GM12878 (cell line): ENCODE results near the gene MTX1. TPM values are rescaled to one million over a fixed set of nuclear protein-coding genes. Genes with fewer than 3 reads are reported as not detected.

Source experiments
- CHD1 ChIP-seq: IDR thresholded peaks from 2 replicates; pipeline ENCODE4 v1.6.1; 2012; ENCODE audit warnings: low read depth, low read length, improper control_type of control experiment
- ELK1 ChIP-seq: IDR thresholded peaks from 2 replicates; pipeline ENCODE4 v1.6.1; 2012; ENCODE audit warnings: low read depth, low read length, improper control_type of control experiment
- FOS ChIP-seq: IDR thresholded peaks from 3 replicates; pipeline ENCODE4 v1.6.1; 2011; ENCODE audit warnings: borderline replicate concordance; ENCODE audit not compliant: insufficient read length; ENCODE audit errors: extremely low read depth
- GABPA ChIP-seq: IDR thresholded peaks from 2 replicates; pipeline ENCODE4 v1.6.1; 2014; ENCODE audit warnings: antibody characterized with exemption, low read depth, mild to moderate bottlenecking, inconsistent platforms
- IRF4 ChIP-seq: IDR thresholded peaks from 2 replicates; pipeline ENCODE4 v1.6.1; 2011; ENCODE audit warnings: low read depth, low read length
- KAT2A ChIP-seq: conservative IDR thresholded peaks from 2 replicates; pipeline ENCODE4 v1.6.1; 2011; ENCODE audit warnings: low read depth, low read length; ENCODE audit not compliant: control insufficient read depth
- MAX ChIP-seq: IDR thresholded peaks from 2 replicates; pipeline ENCODE4 v1.6.1; 2012; ENCODE audit warnings: low read depth, low read length, improper control_type of control experiment
- MEF2B ChIP-seq: fragments of 450-650 bp; IDR thresholded peaks from 2 replicates; pipeline ENCODE4 v1.6.1; 2018; ENCODE audit warnings: mild to moderate bottlenecking, moderate library complexity; ENCODE audit not compliant: partially characterized antibody, poor library complexity, severe bottlenecking
- MTA2 ChIP-seq: fragments of 450-650 bp; IDR thresholded peaks from 2 replicates; pipeline ENCODE4 v1.6.1; 2016; ENCODE audit warnings: low read depth, mild to moderate bottlenecking, moderate library complexity
- MXI1 ChIP-seq: fragments of 150-350 bp; IDR thresholded peaks from 2 replicates; pipeline ENCODE4 v1.6.1; 2011; ENCODE audit warnings: low read depth, mild to moderate bottlenecking, inconsistent platforms, low read length, improper control_type of control experiment
- NKRF ChIP-seq: fragments of 450-650 bp; conservative IDR thresholded peaks from 2 replicates; pipeline ENCODE4 v1.6.1; 2017; ENCODE audit warnings: mild to moderate bottlenecking, moderate library complexity
- NR2C1 ChIP-seq: fragments of 450-650 bp; IDR thresholded peaks from 2 replicates; pipeline ENCODE4 v1.6.1; 2017; ENCODE audit warnings: antibody characterized with exemption, mild to moderate bottlenecking, moderate library complexity
- PBX3 ChIP-seq: IDR thresholded peaks from 2 replicates; pipeline ENCODE4 v1.6.1; 2011; ENCODE audit warnings: mild to moderate bottlenecking, low read depth, low read length, moderate library complexity; ENCODE audit not compliant: insufficient replicate concordance
- RAD51 ChIP-seq: fragments of 450-650 bp; IDR thresholded peaks from 2 replicates; pipeline ENCODE4 v1.6.1; 2016; ENCODE audit warnings: moderate library complexity, mild to moderate bottlenecking, inconsistent platforms
- SIX5 ChIP-seq: IDR thresholded peaks from 2 replicates; pipeline ENCODE4 v1.6.1; 2011; ENCODE audit warnings: mild to moderate bottlenecking, low read depth, low read length, moderate library complexity; ENCODE audit not compliant: severe bottlenecking
- SMAD1 ChIP-seq: fragments of 450-650 bp; IDR thresholded peaks from 2 replicates; pipeline ENCODE4 v1.6.1; 2018; ENCODE audit warnings: mild to moderate bottlenecking, low read depth; ENCODE audit not compliant: partially characterized antibody
- SRF ChIP-seq, 2 experiments: IDR thresholded peaks; 2 replicates each; pipeline ENCODE4 v1.6.1; 2011; ENCODE audit warnings: low read depth in 2 of 2, low read length in 2 of 2, mild to moderate bottlenecking in 1 of 2, moderate library complexity in 1 of 2
- TCF12 ChIP-seq: IDR thresholded peaks from 2 replicates; pipeline ENCODE4 v1.6.1; 2011; ENCODE audit warnings: low read depth, mild to moderate bottlenecking, low read length
- USF1 ChIP-seq: IDR thresholded peaks from 2 replicates; pipeline ENCODE4 v1.6.1; 2011; ENCODE audit warnings: borderline replicate concordance, low read depth, mild to moderate bottlenecking, moderate library complexity, mixed read lengths, low read length; ENCODE audit not compliant: insufficient read depth; ENCODE audit errors: extremely low read length
- USF2 ChIP-seq: IDR thresholded peaks from 2 replicates; pipeline ENCODE4 v1.6.1; 2011; ENCODE audit warnings: low read depth, low read length, improper control_type of control experiment, borderline replicate concordance
- YBX1 ChIP-seq: fragments of 450-650 bp; IDR thresholded peaks from 2 replicates; pipeline ENCODE4 v1.6.1; 2016; ENCODE audit warnings: antibody characterized with exemption
- ZZZ3 ChIP-seq: IDR thresholded peaks from 2 replicates; pipeline ENCODE4 v1.6.1; 2011; ENCODE audit warnings: low read depth; ENCODE audit not compliant: control insufficient read depth, insufficient read length
- polyA plus RNA-seq, 11 experiments: library from polyadenylated mRNA; depleted of rRNA in 4 of 11; unstranded in 6 of 11; stranded (reverse) in 5 of 11; fragments of >200 nt; fragmentation: Nextera tagmentation in 4 of 11; fragmentation: Illumina TruSeq in 1 of 11; extraction: Ambion mirVana in 4 of 11; extraction: Trizol in 1 of 11; gene quantifications; 1 replicate in 1 of 11; 2 replicates in 10 of 11; pipeline versions ENCODE4 v1.2.1 to v1.2.3, GENCODE V29; 2011 to 2016; ENCODE audit warnings: inconsistent platforms in 2 of 11, missing spikeins in 2 of 11, low read depth in 1 of 11
- total RNA-seq, 4 experiments: library from RNA; depleted of rRNA in 3 of 4; stranded (reverse); fragments of >200 nt in 3 of 4; fragmentation: Illumina TruSeq in 1 of 4; extraction: Trizol in 1 of 4; gene quantifications; 2 replicates each; pipeline versions ENCODE4 v1.2.1 to v1.2.3, GENCODE V29; 2013 to 2021

The MTX1 gene
- total and polyA plus RNA-seq, 10 of the 15 experiments (the other 5 are each of a cell fraction or from before 2014, with no cell fraction given) = 15.8 to 92.0 (median 49.1) TPM

GRCh38 chr1:155218854-155219591 is 10.5 kb downstream of the MTX1 start (continued):
- TF ChIP-seq USF1 = peak; percentile 78
- no peak for TF ChIP-seq ZZZ3
- no peak for TF ChIP-seq NKRF
- TF ChIP-seq IRF4 = peak; percentile 19; the same call in 1 of the 2 replicates
- TF ChIP-seq GABPA = no peak
- TF ChIP-seq SIX5 = peak; percentile 66
- TF ChIP-seq PBX3 = no peak
- no peak for TF ChIP-seq MAX
- no peak for TF ChIP-seq YBX1
- no peak for TF ChIP-seq SRF (IDR thresholded peaks at IDR 0.05; ENCODE audit: low read depth in 2 of 2, low read length in 2 of 2)
- no peak for TF ChIP-seq SMAD1
- TF ChIP-seq MEF2B = no peak
- TF ChIP-seq NR2C1 = peak; percentile 54; the same call in 1 of the 2 replicates
- no peak for TF ChIP-seq TCF12
- TF ChIP-seq FOS = peak; percentile 55
- no peak for TF ChIP-seq KAT2A
- TF ChIP-seq MTA2 = no peak
- TF ChIP-seq USF2 = peak; percentile 92
- no peak for TF ChIP-seq ELK1
- TF ChIP-seq CHD1 = no peak
- TF ChIP-seq RAD51 = peak; percentile 99
- no peak for TF ChIP-seq MXI1
